COLO829 (cell line): ENCODE results near the gene OSTC.

ENCODE experiments used
- DNase-seq: peaks from one replicate; pipeline ENCODE4 v3.0.0; 2012; ENCODE audit warnings: low spot score

OSTC gene

GRCh38 chr4:108716340-108716739 lies 65.9 kb downstream of the OSTC start:
- no peak for DNase-seq

GRCh38 chr4:108717386-108717785 lies 67.0 kb downstream of the OSTC start:
- DNase-seq = no peak
